Testis (tissue), 3 donors: Measurements from ENCODE around the gene TUFT1. TPM values are rescaled to one million over a fixed set of nuclear protein-coding genes. Genes with fewer than 3 reads are reported as not detected.

Source experiments
- DNase-seq: peaks from one replicate; pipeline ENCODE4 v3.0.0-alpha.2; 2019
- H3K27ac ChIP-seq, 2 donors: fragments of 200-600 bp; sonication (generic); one replicate each; pipeline ENCODE4 v1.5.1; 2019
- H3K27me3 ChIP-seq: fragments of 200-600 bp; sonication (generic); one replicate; pipeline ENCODE4 v1.5.1; 2019
- H3K36me3 ChIP-seq: fragments of 200-600 bp; sonication (generic); one replicate; pipeline ENCODE4 v1.5.1; 2017; ENCODE audit warnings: low read depth; ENCODE audit errors: missing control alignments
- H3K4me1 ChIP-seq: fragments of 200-600 bp; sonication (generic); one replicate; pipeline ENCODE4 v1.5.1; 2019
- H3K4me3 ChIP-seq, 2 donors: fragments of 200-600 bp; sonication (generic); one replicate each; pipeline ENCODE4 v1.5.1; 2017 to 2019
- H3K9me3 ChIP-seq: fragments of 200-600 bp; sonication (generic); one replicate; pipeline ENCODE4 v1.5.1; 2017
- CTCF ChIP-seq, 3 experiments: fragments of 450-650 bp in 2 of 3; fragments of 200-600 bp in 1 of 3; sonication (generic) in 1 of 3; IDR thresholded peaks; one replicate each; pipeline ENCODE4 v1.5.1; 2016 to 2019; ENCODE audit warnings: antibody characterized with exemption in 3 of 3, mild to moderate bottlenecking in 2 of 3, moderate library complexity in 1 of 3
- POLR2A ChIP-seq: fragments of 450-650 bp; IDR thresholded peaks from one replicate; pipeline ENCODE4 v1.6.1; 2017; ENCODE audit warnings: antibody characterized with exemption, mild to moderate bottlenecking, moderate library complexity
- WGBS, 2 donors: methylation state at CpG; one replicate each; pipeline ENCODE4 v1.1.5; 2018; 5-methylcytosine and 5-hydroxymethylcytosine counted together
- intact Hi-C: fragments of 100-400 bp; cut with DNase I; formaldehyde crosslinking; loops from one replicate; pipeline ENCODE4 v1.15.1; 2023; ENCODE audit warnings: low total_unique reads
- polyA plus RNA-seq: library from polyadenylated mRNA; stranded (reverse); fragments of 350-450 nt; fragmentation: Illumina TruSeq; extraction: RNeasy Lipid Tissue Mini Kit (QIAGEN cat#74804); gene quantifications from one replicate; pipeline ENCODE4 v1.2.3, GENCODE V29; 2014; ENCODE audit warnings: low read depth, low replicate concordance; ENCODE audit not compliant: insufficient read depth
- total RNA-seq, 2 donors: library from RNA; depleted of rRNA; stranded (reverse); fragments of >200 nt; gene quantifications; one replicate each; pipeline ENCODE4 v1.2.3, GENCODE V29; 2016

TUFT1 gene
- total and polyA plus RNA-seq, 3 donors from 2014 or later: 9.7 to 19.3 (median 16.5) TPM

- H3K4me3 ChIP-seq: no peak overlapping the region
- H3K9me3 ChIP-seq: no peaks in the 10 kb centered on the region
- peaks cover 13% of the 10 kb centered on the region for H3K4me1 ChIP-seq
- no peaks in the 10 kb centered on the region for H3K27me3 ChIP-seq
- intact Hi-C loops: no loop called here
- no peak for TF ChIP-seq POLR2A
- TF ChIP-seq CTCF (IDR thresholded peaks at IDR 0.05): no peak
- H3K36me3 ChIP-seq: no peaks in the 10 kb centered on the region
- 76 to 89% methylated on average over 4 of the region's 4 CpGs for WGBS, 2 donors
- H3K27ac ChIP-seq: no peak overlapping the region
- DNase-seq: no peak
These were observed 25.7 kb upstream of the TUFT1 start for GRCh38 chr1:151514366-151514765.

- Histone ChIP-seq H3K4me1 (peaks cover 14% of the 10 kb centered on the region), H3K27me3 (no peaks in the 10 kb centered on the region), H3K4me3 (no peak overlapping the region), H3K9me3 (no peaks in the 10 kb centered on the region), H3K36me3 (no peaks in the 10 kb centered on the region), H3K27ac (no peak overlapping the region)
- DNase-seq: no peak
- no peak for TF ChIP-seq POLR2A
- no peak for TF ChIP-seq CTCF (IDR thresholded peaks at IDR 0.05)
- WGBS, 2 donors: 95 to 97% methylated on average over 4 of the region's 4 CpGs
- intact Hi-C loops: no loop called here
These were observed 24.8 kb upstream of the TUFT1 start for GRCh38 chr1:151515265-151515664.

GRCh38 chr1:151516031-151516511, 24.0 kb upstream of the TUFT1 start:
- no peaks in the 10 kb centered on the region for H3K9me3 ChIP-seq
- no peak overlapping the region for H3K27ac ChIP-seq
- H3K36me3 ChIP-seq: no peaks in the 10 kb centered on the region
- H3K27me3 ChIP-seq: no peaks in the 10 kb centered on the region
- no peak for DNase-seq
- intact Hi-C loops: no loop called here
- TF ChIP-seq CTCF (IDR thresholded peaks at IDR 0.05): no peak
- TF ChIP-seq POLR2A: no peak
- 59 to 71% methylated on average over 1 of the region's 1 CpG for WGBS, 2 donors
- peaks cover 16% of the 10 kb centered on the region for H3K4me1 ChIP-seq
- no peak overlapping the region for H3K4me3 ChIP-seq

- Histone ChIP-seq H3K4me3 (no peak overlapping the region), H3K9me3 (no peaks in the 10 kb centered on the region), H3K4me1 (peaks cover 3% of the 10 kb centered on the region), H3K27ac (no peak overlapping the region), H3K27me3 (no peaks in the 10 kb centered on the region), H3K36me3 (no peaks in the 10 kb centered on the region)
- no peak for TF ChIP-seq POLR2A
- no peak for TF ChIP-seq CTCF (IDR thresholded peaks at IDR 0.05)
- intact Hi-C loops: no loop called here
- 97% methylated on average over 9 to 12 of the region's 12 CpGs for whole genome bisulfite sequencing, 2 donors
- DNase-seq: no peak
These were observed 21.7 kb upstream of the TUFT1 start for GRCh38 chr1:151518431-151518830.

- no peaks in the 10 kb centered on the region for H3K27me3 ChIP-seq
- intact Hi-C loops: no loop called here
- TF ChIP-seq POLR2A (no peak), CTCF (IDR thresholded peaks at IDR 0.05) (no peak)
- WGBS, 2 donors: 97 to 98% methylated on average over 5 to 15 of the region's 15 CpGs
- peaks cover 2% of the 10 kb centered on the region for H3K4me1 ChIP-seq
- no peak overlapping the region for H3K4me3 ChIP-seq
- no peak for DNase-seq
- H3K9me3 ChIP-seq: no peaks in the 10 kb centered on the region
- no peaks in the 10 kb centered on the region for H3K36me3 ChIP-seq
- H3K27ac ChIP-seq: no peak overlapping the region
These were observed 21.2 kb upstream of the TUFT1 start for GRCh38 chr1:151518936-151519335.
